DOHH2 (cell line): ENCODE data around the gene MYO5A.

Experiments
- H3F3A ChIP-seq: fragments of 200-600 bp; sonication (generic), shearing (Covaris generic); 2 replicates; pipeline ENCODE4 v1.6.0; 2016; ENCODE audit warnings: antibody characterized with exemption, mild to moderate bottlenecking; ENCODE audit not compliant: control insufficient read depth, insufficient read depth
- H3K27ac ChIP-seq: fragments of 200-600 bp; sonication (generic); 2 replicates; pipeline ENCODE4 v1.5.1; 2014; ENCODE audit warnings: low read depth, mild to moderate bottlenecking, low read length, moderate library complexity
- H3K27me3 ChIP-seq: fragments of 200-600 bp; sonication (generic); 2 replicates; pipeline ENCODE4 v1.6.1; 2014; ENCODE audit warnings: mild to moderate bottlenecking, low read length, mixed read lengths; ENCODE audit not compliant: control insufficient read depth
- H3K36me3 ChIP-seq: fragments of 200-600 bp; sonication (generic); 2 replicates; pipeline ENCODE4 v1.6.1; 2014; ENCODE audit warnings: mild to moderate bottlenecking, low read length, moderate library complexity, mixed read lengths; ENCODE audit not compliant: control insufficient read depth
- H3K4me1 ChIP-seq: fragments of 200-600 bp; sonication (generic); 2 replicates; pipeline ENCODE4 v1.6.1; 2014; ENCODE audit warnings: mild to moderate bottlenecking, low read length, mixed read lengths; ENCODE audit not compliant: control insufficient read depth
- H3K4me2 ChIP-seq: fragments of 200-600 bp; sonication (generic); 2 replicates; pipeline ENCODE4 v1.6.0; 2014; ENCODE audit warnings: mild to moderate bottlenecking, low read length, moderate library complexity
- H3K4me3 ChIP-seq: fragments of 200-600 bp; sonication (generic); 2 replicates; pipeline ENCODE4 v1.5.1; 2014; ENCODE audit warnings: mild to moderate bottlenecking, low read length, mixed read lengths
- H3K79me2 ChIP-seq: fragments of 200-600 bp; sonication (generic); 2 replicates; pipeline ENCODE4 v1.6.1; 2014; ENCODE audit warnings: mild to moderate bottlenecking, low read length, mixed read lengths; ENCODE audit not compliant: control insufficient read depth
- H3K9me2 ChIP-seq: fragments of 200-600 bp; sonication (generic); replicated peaks from 2 replicates; pipeline ENCODE4 v1.6.1; 2014; ENCODE audit warnings: mild to moderate bottlenecking, low read length, mixed read lengths; ENCODE audit not compliant: control insufficient read depth
- H3K9me3 ChIP-seq: fragments of 200-600 bp; sonication (generic); 2 replicates; pipeline ENCODE4 v1.6.1; 2014; ENCODE audit warnings: antibody characterized with exemption, low read length, mixed read lengths; ENCODE audit not compliant: control insufficient read depth, insufficient read depth
- H4K20me1 ChIP-seq: fragments of 200-600 bp; sonication (generic); 2 replicates; pipeline ENCODE4 v1.6.0; 2014; ENCODE audit warnings: low read depth, mild to moderate bottlenecking, antibody characterized with exemption, low read length, moderate library complexity; ENCODE audit not compliant: control insufficient read depth, insufficient read depth
- EZH2phosphoT487 ChIP-seq: fragments of 200-600 bp; sonication (generic); IDR thresholded peaks from 2 replicates; pipeline ENCODE4 v1.6.1; 2017; ENCODE audit warnings: borderline replicate concordance, mild to moderate bottlenecking, antibody characterized with exemption, low read length, moderate library complexity, mixed read lengths
- TF ChIP-seq, protein P1 (sequence below): fragments of 200-600 bp; sonication (generic); IDR thresholded peaks from one replicate; pipeline ENCODE4 v1.5.1; 2014; ENCODE audit warnings: antibody characterized with exemption, mild to moderate bottlenecking, low read depth, low read length; ENCODE audit not compliant: poor library complexity, severe bottlenecking

The MYO5A gene

DNA sequence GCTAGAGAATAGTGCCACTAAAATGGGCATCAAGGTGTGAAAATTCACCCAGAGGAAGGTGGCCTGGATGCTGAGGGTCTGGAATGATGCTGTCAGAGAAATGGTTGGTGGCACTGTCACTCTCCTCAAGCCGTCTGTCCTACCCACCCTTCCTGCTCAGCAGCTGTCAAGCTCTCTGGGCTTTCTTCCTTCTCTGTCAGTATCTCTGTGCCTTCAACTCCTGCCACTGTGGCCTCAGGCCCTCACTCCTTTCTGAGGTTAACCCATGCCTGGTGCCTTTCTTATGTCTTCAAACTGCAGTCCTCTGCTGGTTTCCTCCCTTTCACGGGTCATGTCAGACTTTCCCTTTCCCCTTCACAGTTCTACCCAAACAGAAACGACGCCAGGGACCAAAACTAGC lies 237.5 kb downstream of the MYO5A start:
- Histone ChIP-seq H3F3A (no peaks in the 10 kb centered on the region), H3K79me2 (no peaks in the 10 kb centered on the region), H3K36me3 (no peaks in the 10 kb centered on the region), H3K4me3 (no peak overlapping the region), H4K20me1 (no peaks in the 10 kb centered on the region), H3K27ac (no peak overlapping the region), H3K9me2 (no peaks in the 10 kb centered on the region), H3K27me3 (peaks cover 54% of the 10 kb centered on the region), H3K4me1 (peaks cover 22% of the 10 kb centered on the region), H3K9me3 (no peaks in the 10 kb centered on the region), H3K4me2 (no peak overlapping the region)
- TF ChIP-seq, protein P1, sequence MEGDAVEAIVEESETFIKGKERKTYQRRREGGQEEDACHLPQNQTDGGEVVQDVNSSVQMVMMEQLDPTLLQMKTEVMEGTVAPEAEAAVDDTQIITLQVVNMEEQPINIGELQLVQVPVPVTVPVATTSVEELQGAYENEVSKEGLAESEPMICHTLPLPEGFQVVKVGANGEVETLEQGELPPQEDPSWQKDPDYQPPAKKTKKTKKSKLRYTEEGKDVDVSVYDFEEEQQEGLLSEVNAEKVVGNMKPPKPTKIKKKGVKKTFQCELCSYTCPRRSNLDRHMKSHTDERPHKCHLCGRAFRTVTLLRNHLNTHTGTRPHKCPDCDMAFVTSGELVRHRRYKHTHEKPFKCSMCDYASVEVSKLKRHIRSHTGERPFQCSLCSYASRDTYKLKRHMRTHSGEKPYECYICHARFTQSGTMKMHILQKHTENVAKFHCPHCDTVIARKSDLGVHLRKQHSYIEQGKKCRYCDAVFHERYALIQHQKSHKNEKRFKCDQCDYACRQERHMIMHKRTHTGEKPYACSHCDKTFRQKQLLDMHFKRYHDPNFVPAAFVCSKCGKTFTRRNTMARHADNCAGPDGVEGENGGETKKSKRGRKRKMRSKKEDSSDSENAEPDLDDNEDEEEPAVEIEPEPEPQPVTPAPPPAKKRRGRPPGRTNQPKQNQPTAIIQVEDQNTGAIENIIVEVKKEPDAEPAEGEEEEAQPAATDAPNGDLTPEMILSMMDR: no peak
- TF ChIP-seq EZH2phosphoT487: no peak

DNA sequence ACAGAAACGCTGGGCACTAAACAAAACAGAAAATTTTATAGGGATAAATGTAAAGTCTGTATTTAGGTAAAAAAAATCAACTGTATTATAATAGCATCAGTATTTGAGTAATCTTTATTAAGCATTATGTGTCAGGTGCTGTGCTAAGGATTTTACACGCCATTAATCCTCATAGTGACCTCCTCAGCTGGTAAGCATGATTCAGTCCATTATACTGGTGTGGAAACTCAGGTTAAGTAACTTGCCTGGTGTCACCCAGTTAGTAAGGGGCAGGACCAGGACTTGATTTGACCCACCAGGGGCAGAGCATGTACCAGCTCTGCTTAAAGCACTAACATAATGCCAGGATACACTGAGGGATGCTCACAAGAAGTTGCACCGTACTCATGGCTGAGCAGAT lies 237.9 kb downstream of the MYO5A start:
- Histone ChIP-seq H3K27ac (no peak overlapping the region), H3K9me3 (no peaks in the 10 kb centered on the region), H3K27me3 (peaks cover 50% of the 10 kb centered on the region), H3F3A (no peaks in the 10 kb centered on the region), H3K4me3 (no peak overlapping the region), H3K4me1 (peaks cover 21% of the 10 kb centered on the region), H4K20me1 (no peaks in the 10 kb centered on the region), H3K36me3 (no peaks in the 10 kb centered on the region), H3K9me2 (no peaks in the 10 kb centered on the region), H3K4me2 (no peak overlapping the region), H3K79me2 (no peaks in the 10 kb centered on the region)
- no peak for TF ChIP-seq EZH2phosphoT487
- TF ChIP-seq, protein P1: no peak

DNA sequence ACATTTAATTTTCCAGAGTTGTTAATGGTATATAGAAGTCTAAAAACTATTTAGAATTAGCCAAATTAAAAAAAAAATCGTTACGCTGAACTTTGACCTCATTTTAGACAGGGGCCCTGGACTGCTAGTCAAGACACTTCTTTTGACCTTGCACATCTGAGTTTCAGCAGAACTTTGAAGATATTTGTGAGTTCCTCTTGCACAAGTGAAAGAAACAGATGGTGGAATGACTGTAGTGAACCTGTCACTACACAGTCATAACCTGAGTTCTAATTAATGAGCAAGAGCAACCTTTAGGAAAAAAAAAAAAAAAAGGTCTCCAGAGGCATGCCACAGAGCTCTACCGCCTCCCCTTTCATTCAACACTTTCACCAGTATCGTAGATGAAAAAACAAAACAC lies 238.4 kb downstream of the MYO5A start:
- no peaks in the 10 kb centered on the region for H3F3A ChIP-seq
- no peak overlapping the region for H3K4me3 ChIP-seq
- H3K27me3 ChIP-seq: peaks cover 45% of the 10 kb centered on the region
- TF ChIP-seq, protein P1: no peak
- TF ChIP-seq EZH2phosphoT487: no peak
- no peak overlapping the region for H3K4me2 ChIP-seq
- H3K79me2 ChIP-seq: no peaks in the 10 kb centered on the region
- no peak overlapping the region for H3K27ac ChIP-seq
- H3K4me1 ChIP-seq: peaks cover 16% of the 10 kb centered on the region
- H3K9me2 ChIP-seq: no peaks in the 10 kb centered on the region
- H4K20me1 ChIP-seq: no peaks in the 10 kb centered on the region
- H3K36me3 ChIP-seq: no peaks in the 10 kb centered on the region
- H3K9me3 ChIP-seq: no peaks in the 10 kb centered on the region
